Hippocampal formation (tissue), 2 donors: ENCODE data around the gene TIMM44.
"Not testable (repeated sequence)": the region's sequence is repeated elsewhere in the genome, so short reads cannot be mapped to it uniquely, and the experiment has no call there.

Experiments used
- DNase-seq, 2 donors: peaks; one replicate each; lab custom pipeline; 2025; lab: John Stamatoyannopoulos, UW

The TIMM44 gene

GRCh38 chr19:7900401-7900870 lies 43.0 kb downstream of the TIMM44 start:
- DNase-seq: no peak

GRCh38 chr19:7899751-7900378 lies 43.6 kb downstream of the TIMM44 start:
- no peak for DNase-seq

DNA sequence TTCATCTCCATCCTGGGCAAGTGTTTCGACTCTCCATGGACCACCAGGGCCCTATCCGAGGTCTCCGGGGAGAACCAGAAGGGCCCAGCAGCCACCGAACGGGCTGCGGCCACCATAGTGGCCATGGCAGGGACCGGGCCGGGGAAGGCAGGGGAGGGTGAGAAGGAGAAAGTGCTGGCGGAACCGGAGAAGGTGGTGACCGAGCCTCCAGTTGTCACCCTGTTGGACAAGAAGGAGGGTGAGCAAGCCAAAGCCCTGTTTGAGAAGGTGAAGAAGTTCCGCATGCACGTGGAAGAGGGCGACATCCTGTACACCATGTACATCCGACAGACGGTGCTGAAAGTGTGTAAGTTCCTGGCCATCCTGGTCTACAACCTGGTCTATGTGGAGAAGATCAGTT lies 44.5 kb downstream of the TIMM44 start:
- DNase-seq: no peak

DNA sequence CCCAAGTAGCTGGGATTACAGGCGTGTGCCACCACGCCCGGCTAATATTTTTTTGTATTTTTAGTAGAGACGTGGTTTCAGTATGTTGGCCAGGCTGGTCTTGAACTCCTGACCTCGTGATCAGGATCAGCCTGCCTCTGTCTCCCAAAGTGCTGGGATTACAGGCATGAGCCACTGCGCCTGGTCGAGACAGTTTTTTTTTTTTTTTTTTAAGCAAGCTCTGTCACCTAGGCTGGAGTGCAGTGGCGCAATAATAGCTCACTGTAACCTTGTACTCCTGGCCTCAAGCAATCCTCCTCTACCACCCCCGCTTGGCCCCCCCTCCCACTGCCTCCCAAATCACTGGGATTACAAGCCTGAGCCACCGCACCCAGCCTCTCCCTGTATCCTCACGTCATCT lies 46.2 kb downstream of the TIMM44 start:
- DNase-seq: no peak

DNA sequence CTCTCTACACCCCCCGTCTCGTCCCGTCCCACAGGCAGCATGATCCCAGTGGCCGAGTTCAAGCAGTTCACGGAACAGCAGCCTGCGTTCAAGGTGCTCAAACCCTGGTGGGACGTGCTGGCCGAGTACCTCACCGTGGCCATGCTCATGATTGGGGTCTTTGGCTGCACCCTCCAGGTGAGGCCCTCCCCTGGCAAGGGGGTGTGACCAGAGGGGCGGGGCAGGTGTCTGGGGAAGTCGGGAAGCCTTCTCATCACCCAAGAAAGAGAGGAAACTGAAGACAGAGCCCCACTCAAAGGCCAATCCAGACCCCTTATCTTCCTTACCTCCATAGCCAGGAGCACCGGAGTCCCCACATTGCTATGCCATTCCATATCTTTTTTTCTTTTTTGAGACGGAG lies 47.9 kb downstream of the TIMM44 start:
- no peak for DNase-seq

- no peak for DNase-seq
Observed at GRCh38 chr19:7894612-7895309, 48.7 kb downstream of the TIMM44 start.

GRCh38 chr19:7893362-7894101 lies 49.9 kb downstream of the TIMM44 start:
- not testable (repeated sequence) for DNase-seq

- DNase-seq: no peak
Observed at GRCh38 chr19:7888826-7889217, 54.6 kb downstream of the TIMM44 start.

- no peak for DNase-seq
Observed at GRCh38 chr19:7888145-7888825, 55.2 kb downstream of the TIMM44 start, which contains the start of gene LRRC8E. Gene LRRC8E (plus strand): TSS chr19:7888510. CDS start chr19:7895604, 7,094 bp downstream.

GRCh38 chr19:7887408-7888144 lies 55.9 kb downstream of the TIMM44 start:
- DNase-seq: no peak

DNA sequence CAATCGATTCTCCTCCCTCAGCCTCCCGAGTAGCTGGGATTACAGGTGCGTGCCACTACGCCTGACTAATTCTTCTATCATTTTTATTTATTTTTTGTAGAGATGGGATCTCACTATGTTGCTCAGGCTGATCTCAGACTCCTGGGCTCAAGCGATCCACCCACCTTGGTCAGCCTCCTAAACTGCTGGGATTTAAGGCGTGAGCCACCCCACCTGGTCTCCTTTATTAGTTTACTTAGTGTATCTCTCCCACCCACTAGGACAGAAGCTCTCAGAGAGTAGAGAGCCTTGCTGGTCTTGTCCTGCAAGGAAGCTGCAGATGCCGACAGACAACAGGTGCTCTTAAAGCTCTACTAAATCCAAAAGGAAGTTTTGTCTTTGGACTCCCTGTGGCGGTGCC lies 57.6 kb downstream of the TIMM44 start:
- DNase-seq: no peak

- DNase-seq: no peak
Observed at GRCh38 chr19:7883796-7884570, 59.5 kb downstream of the TIMM44 start.

DNA sequence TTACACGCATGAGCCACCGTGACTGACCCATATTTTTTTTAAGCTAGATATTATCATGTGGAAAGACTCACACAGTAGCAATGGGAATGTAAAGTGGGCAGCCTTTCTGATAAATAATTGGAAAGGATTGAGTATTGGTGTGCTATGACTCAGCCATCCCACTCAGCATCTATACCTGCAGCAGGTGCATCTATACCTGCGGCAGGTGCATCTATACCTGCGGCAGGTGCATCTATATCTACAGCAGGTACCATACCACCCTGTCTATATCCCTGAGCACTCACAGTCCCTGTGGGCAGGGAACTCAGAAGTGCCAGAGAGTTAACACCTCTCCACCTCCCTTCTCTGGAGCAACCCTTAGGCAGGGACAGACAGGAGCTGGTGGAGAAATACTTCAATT lies 60.4 kb downstream of the TIMM44 start:
- DNase-seq: no peak

DNA sequence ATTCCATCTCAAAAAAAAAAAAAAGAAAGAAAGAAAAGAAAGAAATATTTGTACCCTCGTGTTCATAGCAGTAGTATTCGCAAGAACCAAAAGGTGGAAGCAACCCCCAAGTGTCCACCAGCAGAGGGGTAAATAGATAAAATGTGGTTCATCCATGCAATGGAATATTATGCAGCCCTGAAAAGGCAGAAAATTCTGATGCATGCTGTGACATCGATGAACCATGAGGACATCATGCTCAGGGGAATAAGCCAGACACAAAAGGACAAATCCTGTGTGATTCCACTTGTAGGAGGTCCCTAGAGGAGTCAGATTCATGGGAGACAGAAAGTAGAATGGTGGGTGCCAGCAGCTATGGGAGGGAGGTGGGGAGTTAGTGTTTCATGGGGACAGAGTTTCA lies 61.6 kb downstream of the TIMM44 start:
- DNase-seq: no peak

DNA sequence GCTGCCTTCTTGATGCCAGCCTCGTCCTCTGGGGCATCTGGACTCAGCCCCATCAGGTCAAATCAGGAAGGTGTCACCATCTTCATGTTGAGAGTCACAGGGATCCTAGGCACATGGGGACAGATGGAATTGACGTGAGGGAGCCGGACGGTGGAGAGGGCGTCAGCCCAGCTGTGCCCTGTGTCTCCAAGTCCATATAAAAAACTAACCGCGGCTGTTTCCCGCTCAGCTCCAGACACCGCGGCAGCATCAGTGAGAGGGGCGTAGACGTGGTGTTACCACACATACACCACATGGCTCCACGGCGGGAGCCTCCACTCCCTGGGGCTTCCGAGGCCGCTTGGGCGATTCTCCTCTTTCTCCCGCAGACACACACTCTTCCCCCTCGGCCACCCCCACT lies 63.6 kb downstream of the TIMM44 start:
- no peak for DNase-seq

GRCh38 chr19:7879111-7879807 lies 64.2 kb downstream of the TIMM44 start:
- DNase-seq: no peak

DNA sequence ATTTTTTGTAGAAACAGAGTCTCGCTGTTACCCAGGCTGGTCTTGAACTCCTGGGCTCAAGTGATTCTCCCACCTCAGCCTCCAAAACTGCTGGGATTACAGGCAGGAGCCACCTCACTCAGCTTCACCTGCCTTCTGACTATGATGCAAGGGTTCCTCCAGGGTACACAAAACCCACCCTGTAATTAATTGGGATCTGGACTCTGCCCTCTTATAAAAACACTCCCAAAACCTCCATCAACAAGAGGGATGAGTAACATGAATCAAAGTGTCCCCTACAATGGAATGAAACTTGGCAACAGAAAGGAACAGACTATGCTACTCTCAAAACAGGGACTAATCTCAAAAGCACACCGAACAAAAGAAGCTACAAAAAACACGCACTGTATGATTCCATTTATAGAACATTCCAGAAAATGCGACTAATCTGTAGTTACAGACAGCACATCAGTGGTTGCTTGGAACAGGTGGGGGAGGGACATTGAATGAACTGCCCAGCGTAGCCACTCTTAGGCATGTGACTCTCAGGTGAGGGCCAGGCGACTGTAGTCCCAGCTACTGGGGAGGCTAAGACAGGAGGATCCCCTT lies 66.1 kb downstream of the TIMM44 start:
- DNase-seq: no peak
